Measurements from ENCODE around the gene GFRA3. TPM values are rescaled to one million over a fixed set of nuclear protein-coding genes. Genes with fewer than 3 reads are reported as not detected.

Gene GFRA3, protein sequence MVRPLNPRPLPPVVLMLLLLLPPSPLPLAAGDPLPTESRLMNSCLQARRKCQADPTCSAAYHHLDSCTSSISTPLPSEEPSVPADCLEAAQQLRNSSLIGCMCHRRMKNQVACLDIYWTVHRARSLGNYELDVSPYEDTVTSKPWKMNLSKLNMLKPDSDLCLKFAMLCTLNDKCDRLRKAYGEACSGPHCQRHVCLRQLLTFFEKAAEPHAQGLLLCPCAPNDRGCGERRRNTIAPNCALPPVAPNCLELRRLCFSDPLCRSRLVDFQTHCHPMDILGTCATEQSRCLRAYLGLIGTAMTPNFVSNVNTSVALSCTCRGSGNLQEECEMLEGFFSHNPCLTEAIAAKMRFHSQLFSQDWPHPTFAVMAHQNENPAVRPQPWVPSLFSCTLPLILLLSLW
- total RNA-seq = not detected in 2 replicates

DNA sequence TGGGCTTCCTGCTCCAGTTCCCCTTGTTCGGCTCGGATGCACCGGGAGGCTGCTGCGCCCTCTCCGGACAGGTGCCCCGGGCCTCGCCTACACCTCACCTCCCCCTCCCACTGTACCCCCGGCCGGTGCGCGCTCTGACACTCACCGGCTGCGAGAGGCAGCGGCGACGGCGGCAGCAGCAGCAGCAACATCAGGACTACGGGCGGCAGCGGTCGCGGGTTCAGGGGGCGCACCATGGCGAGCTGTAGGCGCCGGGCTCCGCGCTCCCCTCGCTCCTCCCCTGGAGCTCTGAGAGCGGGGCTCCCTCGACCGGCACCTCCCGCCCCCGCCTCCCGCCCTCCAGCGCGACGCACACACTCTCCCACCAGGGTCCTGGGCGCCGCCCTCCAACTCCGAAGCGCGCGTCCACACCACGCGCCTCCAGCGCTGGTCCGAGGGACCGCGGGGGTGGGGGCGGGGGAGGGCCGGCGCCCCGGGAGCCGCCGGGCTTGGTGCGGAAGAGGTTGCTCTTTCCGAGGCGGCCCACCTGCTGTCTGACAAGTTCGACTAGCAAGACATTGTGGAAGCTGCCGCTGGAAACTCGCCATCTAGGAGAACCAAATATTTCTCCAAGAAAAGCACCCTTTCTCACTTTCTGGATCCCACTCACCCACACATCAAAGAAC, at the start of gene GFRA3:
Gene GFRA3, minus strand, starts transcription at position 433 of the 665 bp plus-strand sequence. Its CDS starts 197 bp downstream, at position 236.

DNA sequence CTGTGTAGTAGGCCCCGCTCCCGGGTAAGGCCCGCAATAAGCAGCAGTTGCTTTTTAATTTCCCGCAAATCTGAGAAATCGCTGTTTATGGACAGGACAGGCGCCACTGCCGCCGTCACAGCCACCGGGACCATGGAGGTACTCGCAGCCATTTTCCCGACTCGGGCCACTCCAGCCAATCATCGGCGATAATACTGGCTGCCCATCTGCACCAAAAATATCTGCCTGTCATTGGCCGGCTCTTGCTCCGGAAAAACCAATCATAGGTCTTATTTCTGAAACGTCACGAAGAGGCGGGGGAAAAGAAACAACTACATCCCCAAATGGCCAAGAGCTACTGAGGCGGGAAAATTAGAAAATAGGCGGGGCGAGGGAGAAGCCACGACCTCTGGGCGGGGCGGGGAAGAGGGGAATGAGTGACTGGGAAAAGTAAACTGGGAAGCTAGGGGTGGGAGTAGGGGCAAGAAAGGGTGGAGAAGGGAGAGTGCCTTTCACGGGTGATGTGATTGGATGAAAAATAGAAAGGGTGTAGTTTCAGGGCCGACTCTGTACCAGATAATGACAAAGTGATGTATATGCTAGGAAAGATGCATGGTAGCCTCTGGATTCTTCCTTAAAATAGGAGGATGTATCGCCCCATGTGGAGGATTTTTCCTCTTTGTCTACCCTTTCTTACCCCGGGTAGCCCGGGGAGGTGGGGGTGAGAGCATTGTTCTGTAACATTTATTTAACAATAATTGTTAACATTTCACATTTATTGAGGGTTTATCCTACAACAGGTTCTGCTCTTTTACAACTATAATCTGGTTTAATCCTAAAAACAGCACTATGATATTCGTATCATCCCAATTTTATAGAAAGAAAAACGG, 61.0 kb downstream of the GFRA3 start, which contains the start of gene CDC23:
Gene CDC23, minus strand, starts transcription at position 163 of the 869 bp plus-strand sequence. Its CDS starts 11 bp downstream, at position 152.

Other genes starting within 250 kb of the GFRA3 start
- 7.5 and 8.9 TPM in 2 replicates for gene FAM13B, start 241.5 kb downstream of the GFRA3 start, total RNA-seq
- gene WNT8A, start 190.6 kb downstream of the GFRA3 start, total RNA-seq = not detected in 2 replicates
- gene NME5, start 135.2 kb downstream of the GFRA3 start, total RNA-seq = 1.7 and 2.8 TPM in 2 replicates
- gene BRD8, start 96.0 kb downstream of the GFRA3 start, total RNA-seq = 11.5 and 12.3 TPM in 2 replicates
- gene KIF20A, start 95.5 kb downstream of the GFRA3 start, total RNA-seq = 0.64 and 4.3 TPM in 2 replicates
- gene CDC23, start 61.3 kb downstream of the GFRA3 start, total RNA-seq = 22.4 and 24.7 TPM in 2 replicates
- 0.72 TPM in 1 of 2 replicates, not detected in the other for gene CDC25C, start 57.2 kb upstream of the GFRA3 start, total RNA-seq
- 12.4 and 19.5 TPM in 2 replicates for gene FAM53C, start 63.6 kb upstream of the GFRA3 start, total RNA-seq
- 36.4 and 42.0 TPM in 2 replicates for gene KDM3B, start 78.1 kb upstream of the GFRA3 start, total RNA-seq
- 1.9 and 6.3 TPM in 2 replicates for gene REEP2, start 164.4 kb upstream of the GFRA3 start, total RNA-seq
- gene EGR1, start 190.9 kb upstream of the GFRA3 start, total RNA-seq = 5.1 and 6.6 TPM in 2 replicates